ENCODE data around the gene CROCC2.

CROCC2 gene

DNA sequence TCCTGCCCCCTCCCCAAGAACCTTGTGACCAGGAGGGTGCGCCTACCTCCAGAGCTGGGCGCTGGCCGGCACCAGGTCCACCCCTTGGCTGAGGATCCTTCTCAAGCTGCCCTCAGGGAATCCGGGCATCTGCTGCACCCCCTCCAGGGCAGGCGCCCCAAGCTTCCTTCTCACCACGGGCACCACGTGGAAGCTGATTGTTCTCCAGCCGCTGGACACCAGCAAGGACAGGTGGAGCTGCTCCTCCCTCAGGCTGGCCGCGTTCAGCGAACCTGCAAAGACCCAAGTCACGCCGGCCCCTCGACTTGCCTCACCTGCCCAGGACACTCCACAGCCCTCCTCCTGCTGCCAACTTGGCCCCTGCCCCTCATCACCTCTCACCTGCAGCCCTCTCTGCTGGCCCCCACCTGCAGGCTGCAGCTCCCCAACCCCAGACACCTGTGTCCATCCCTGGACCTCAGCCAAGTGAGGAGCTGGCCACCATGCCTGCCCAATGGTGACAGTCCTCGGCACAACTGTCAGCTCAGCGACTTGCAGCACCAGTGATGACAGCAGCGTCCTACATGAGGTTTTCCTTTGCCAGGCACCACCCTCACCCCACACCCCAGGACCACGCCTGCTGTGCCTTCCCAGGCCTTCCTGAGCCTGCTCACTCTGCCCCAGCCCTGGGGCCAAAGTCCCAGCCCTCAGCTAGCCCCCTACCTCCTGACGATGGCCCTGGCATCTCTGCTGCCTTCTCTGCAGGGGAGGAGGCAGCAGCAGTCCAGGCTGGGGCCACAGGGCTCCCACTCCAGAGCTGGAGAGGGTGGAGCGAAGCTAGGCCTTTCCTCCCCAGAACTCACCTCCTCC is 14.4 kb upstream of the CROCC2 start:
- Histone ChIP-seq H3K9ac (ENCODE audit: low read depth, low read length) (no peak overlapping the region), H3K9me3 (ENCODE audit: insufficient read depth, low read length, severe bottlenecking) (no peaks in the 10 kb centered on the region), H3K4me2 (ENCODE audit: insufficient read depth, low read length) (no peak overlapping the region), H4K20me1 (ENCODE audit: insufficient read depth, low read length) (peaks cover 5% of the 10 kb centered on the region; the same call in 1 of the 2 replicates), H3K4me1 (ENCODE audit: insufficient read depth, low read length) (no peaks in the 10 kb centered on the region), H3K4me3 (ENCODE audit: low read depth in 1 of 2, low read length in 2 of 2) (no peak overlapping the region), H2AFZ (ENCODE audit: low read depth, low read length) (no peak overlapping the region), H3K27ac (ENCODE audit: low read length) (no peak overlapping the region), H3K36me3 (ENCODE audit: insufficient read depth, low read length) (no peaks in the 10 kb centered on the region), H3K27me3 (ENCODE audit: insufficient read depth, low read length, poor library complexity) (no peaks in the 10 kb centered on the region), H3K79me2 (ENCODE audit: insufficient read depth, low read length) (no peaks in the 10 kb centered on the region)
- TF ChIP-seq, protein P1, sequence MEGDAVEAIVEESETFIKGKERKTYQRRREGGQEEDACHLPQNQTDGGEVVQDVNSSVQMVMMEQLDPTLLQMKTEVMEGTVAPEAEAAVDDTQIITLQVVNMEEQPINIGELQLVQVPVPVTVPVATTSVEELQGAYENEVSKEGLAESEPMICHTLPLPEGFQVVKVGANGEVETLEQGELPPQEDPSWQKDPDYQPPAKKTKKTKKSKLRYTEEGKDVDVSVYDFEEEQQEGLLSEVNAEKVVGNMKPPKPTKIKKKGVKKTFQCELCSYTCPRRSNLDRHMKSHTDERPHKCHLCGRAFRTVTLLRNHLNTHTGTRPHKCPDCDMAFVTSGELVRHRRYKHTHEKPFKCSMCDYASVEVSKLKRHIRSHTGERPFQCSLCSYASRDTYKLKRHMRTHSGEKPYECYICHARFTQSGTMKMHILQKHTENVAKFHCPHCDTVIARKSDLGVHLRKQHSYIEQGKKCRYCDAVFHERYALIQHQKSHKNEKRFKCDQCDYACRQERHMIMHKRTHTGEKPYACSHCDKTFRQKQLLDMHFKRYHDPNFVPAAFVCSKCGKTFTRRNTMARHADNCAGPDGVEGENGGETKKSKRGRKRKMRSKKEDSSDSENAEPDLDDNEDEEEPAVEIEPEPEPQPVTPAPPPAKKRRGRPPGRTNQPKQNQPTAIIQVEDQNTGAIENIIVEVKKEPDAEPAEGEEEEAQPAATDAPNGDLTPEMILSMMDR (IDR thresholded peaks at IDR 0.05; ENCODE audit: borderline replicate concordance, extremely low read depth, low read length, poor library complexity, severe bottlenecking): no peak
- no peak for TF ChIP-seq EZH2 (IDR thresholded peaks at IDR 0.05; ENCODE audit: borderline replicate concordance, low read depth, low read length, severe bottlenecking)
- ATAC-seq (ENCODE audit: insufficient read depth, low read depth): no peak
- DNase-seq: no peak

DNA sequence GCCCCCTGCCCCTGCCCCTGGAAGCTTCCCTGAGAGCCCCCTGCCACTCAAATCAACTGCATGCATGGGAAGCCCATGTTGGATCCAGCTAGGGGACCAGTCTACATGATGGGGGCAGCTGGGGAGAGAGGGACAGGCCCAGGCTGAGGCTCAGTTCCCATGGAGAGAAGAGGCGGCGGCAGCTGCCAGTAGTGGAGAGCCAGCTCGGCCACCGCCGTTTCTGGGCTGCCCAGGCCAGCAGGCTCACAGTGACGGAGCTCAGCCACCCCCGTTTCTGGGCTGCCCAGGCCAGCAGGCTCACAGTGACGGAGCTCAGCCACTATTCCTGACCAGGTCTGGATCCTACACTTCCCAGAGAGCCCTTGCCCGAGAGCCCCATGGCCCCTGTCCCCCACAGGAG is 13.8 kb upstream of the CROCC2 start:
- peaks cover 5% of the 10 kb centered on the region; the same call in 1 of the 2 replicates for H4K20me1 ChIP-seq (ENCODE audit: insufficient read depth, low read length)
- no peaks in the 10 kb centered on the region for H3K4me1 ChIP-seq (ENCODE audit: insufficient read depth, low read length)
- no peaks in the 10 kb centered on the region for H3K36me3 ChIP-seq (ENCODE audit: insufficient read depth, low read length)
- TF ChIP-seq EZH2 (IDR thresholded peaks at IDR 0.05; ENCODE audit: borderline replicate concordance, low read depth, low read length, severe bottlenecking): no peak
- TF ChIP-seq, protein P1 (IDR thresholded peaks at IDR 0.05; ENCODE audit: borderline replicate concordance, extremely low read depth, low read length, poor library complexity, severe bottlenecking): no peak
- H3K4me3 ChIP-seq (ENCODE audit: low read depth in 1 of 2, low read length in 2 of 2): no peak overlapping the region
- no peaks in the 10 kb centered on the region for H3K79me2 ChIP-seq (ENCODE audit: insufficient read depth, low read length)
- H3K27ac ChIP-seq (ENCODE audit: low read length): no peak overlapping the region
- no peak overlapping the region for H3K4me2 ChIP-seq (ENCODE audit: insufficient read depth, low read length)
- no peaks in the 10 kb centered on the region for H3K27me3 ChIP-seq (ENCODE audit: insufficient read depth, low read length, poor library complexity)
- no peak overlapping the region for H3K9ac ChIP-seq (ENCODE audit: low read depth, low read length)
- ATAC-seq (ENCODE audit: insufficient read depth, low read depth) (no peak), DNase-seq (no peak)
- H3K9me3 ChIP-seq (ENCODE audit: insufficient read depth, low read length, severe bottlenecking): no peaks in the 10 kb centered on the region
- H2AFZ ChIP-seq (ENCODE audit: low read depth, low read length): no peak overlapping the region

DNA sequence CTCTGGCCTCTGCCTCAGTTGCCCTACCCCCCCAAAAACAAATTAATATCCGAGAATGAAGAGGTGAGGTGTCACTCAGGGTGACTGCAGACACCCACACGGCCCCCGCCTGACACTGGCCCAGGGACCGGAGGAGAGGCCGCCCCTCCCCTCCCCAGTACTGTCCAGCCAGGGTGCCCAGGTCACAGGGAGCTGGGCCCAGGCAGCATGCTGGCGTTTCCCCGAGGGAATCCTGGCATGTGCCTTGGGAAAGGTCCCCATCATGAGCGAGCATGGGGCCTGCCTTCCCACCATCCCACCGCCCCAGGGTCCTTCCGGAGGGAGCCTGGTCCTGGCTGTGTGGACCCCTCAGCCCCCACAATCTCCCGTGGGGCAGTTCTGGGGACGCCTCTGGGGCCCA is 13.2 kb upstream of the CROCC2 start:
- H3K79me2 ChIP-seq (ENCODE audit: insufficient read depth, low read length): no peaks in the 10 kb centered on the region
- H3K36me3 ChIP-seq (ENCODE audit: insufficient read depth, low read length): no peaks in the 10 kb centered on the region
- H3K4me2 ChIP-seq (ENCODE audit: insufficient read depth, low read length): no peak overlapping the region

More for the DNA sequence above, 13.2 kb upstream of the CROCC2 start:
- TF ChIP-seq EZH2 (IDR thresholded peaks at IDR 0.05; ENCODE audit: borderline replicate concordance, low read depth, low read length, severe bottlenecking): no peak
- TF ChIP-seq, protein P1 (IDR thresholded peaks at IDR 0.05; ENCODE audit: borderline replicate concordance, extremely low read depth, low read length, poor library complexity, severe bottlenecking): no peak
- no peaks in the 10 kb centered on the region for H3K4me1 ChIP-seq (ENCODE audit: insufficient read depth, low read length)
- no peak overlapping the region for H3K27ac ChIP-seq (ENCODE audit: low read length)
- no peak overlapping the region for H3K4me3 ChIP-seq (ENCODE audit: low read depth in 1 of 2, low read length in 2 of 2)
- peaks cover 5% of the 10 kb centered on the region; the same call in 1 of the 2 replicates for H4K20me1 ChIP-seq (ENCODE audit: insufficient read depth, low read length)
- ATAC-seq (ENCODE audit: insufficient read depth, low read depth): no peak
- no peak overlapping the region for H3K9ac ChIP-seq (ENCODE audit: low read depth, low read length)
- no peak for DNase-seq
- peaks cover 3% of the 10 kb centered on the region for H3K27me3 ChIP-seq (ENCODE audit: insufficient read depth, low read length, poor library complexity)
- no peaks in the 10 kb centered on the region for H3K9me3 ChIP-seq (ENCODE audit: insufficient read depth, low read length, severe bottlenecking)
- no peak overlapping the region for H2AFZ ChIP-seq (ENCODE audit: low read depth, low read length)

Measured in DND-41 (cell line).